NCI-H82 treated with DMSO at 0.1 percent for 48 hours (cell line): Measurements from ENCODE around the gene MYH1.

ENCODE experiments used
- DNase-seq: peaks from one replicate; lab custom pipeline; 2025; ENCODE audit not compliant: unreplicated experiment; lab: John Stamatoyannopoulos, UW

MYH1 gene

DNA sequence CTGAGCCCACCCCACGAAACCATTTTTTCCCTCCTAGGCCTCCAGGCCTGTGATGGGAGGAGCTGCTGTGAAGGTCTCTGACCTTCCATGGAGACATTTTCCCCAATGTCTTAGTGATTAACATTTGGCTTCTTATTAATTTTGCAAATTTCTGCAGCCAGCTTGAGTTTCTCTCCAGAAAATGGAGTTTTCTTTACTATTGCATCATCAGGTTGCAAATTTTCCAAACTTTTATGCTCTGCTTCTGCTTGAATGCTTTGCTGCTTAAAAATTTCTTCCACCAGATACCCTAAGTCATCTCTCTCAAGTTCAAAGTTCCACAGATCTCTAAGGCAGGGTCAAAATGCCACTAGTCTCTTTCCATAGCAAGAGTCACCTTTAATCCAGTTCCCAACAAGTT lies 36.1 kb downstream of the MYH1 start:
- no peak for DNase-seq

DNA sequence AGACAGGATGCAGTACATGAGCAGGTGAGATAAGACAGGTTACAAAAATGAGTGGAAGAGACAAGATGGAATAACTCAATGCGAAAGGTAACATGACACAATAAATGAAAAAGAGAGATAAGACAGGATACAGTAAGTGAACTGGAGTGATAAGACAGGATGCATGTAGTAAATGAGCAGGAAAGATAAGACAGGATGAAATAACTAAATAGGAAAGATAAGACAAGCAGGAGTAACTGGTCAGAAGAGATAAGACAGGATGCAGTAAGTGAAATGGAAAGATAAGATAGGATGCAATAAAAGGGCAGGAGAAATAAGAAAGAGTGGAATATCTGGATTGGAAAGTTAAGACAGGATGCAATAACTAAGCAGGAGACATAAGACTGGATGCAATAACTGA lies 40.6 kb downstream of the MYH1 start:
- no peak for DNase-seq

DNA sequence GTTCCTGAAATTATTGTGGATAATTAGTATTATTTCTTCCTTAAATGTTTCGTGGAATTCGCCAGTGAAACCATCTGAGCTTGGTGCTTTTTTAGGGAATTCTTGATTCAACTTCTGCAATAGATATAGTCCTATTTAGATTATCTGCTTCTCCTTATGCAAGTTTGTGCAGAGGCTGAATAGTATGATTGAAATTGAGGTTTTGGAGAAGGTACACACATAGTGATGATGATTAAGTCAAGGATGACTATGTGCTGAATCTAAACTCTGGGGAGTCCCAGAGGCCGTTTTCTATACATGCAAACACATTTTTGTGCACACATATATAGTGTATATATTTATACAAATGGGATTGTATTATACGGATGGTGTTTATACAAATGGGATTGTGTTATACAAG lies 43.8 kb downstream of the MYH1 start:
- no peak for DNase-seq

DNA sequence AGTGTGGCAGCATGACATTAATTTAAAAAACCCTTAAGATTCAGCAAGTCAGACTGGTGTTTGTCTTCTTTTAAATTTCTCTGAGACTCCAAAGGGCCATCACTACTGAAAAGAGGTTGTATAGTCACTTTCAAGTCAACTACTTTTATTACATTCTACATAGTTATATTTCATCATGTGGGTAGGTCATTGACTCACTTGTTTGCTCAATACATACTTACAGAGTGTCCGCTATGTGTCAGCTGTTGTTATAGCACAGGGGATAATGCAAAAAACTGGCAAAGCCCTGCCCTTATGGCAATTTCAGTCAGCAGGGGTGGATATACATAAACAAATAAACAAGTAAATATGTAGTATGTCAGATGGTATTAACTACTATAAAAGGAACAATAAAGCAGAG lies 46.5 kb downstream of the MYH1 start:
- DNase-seq: no peak

DNA sequence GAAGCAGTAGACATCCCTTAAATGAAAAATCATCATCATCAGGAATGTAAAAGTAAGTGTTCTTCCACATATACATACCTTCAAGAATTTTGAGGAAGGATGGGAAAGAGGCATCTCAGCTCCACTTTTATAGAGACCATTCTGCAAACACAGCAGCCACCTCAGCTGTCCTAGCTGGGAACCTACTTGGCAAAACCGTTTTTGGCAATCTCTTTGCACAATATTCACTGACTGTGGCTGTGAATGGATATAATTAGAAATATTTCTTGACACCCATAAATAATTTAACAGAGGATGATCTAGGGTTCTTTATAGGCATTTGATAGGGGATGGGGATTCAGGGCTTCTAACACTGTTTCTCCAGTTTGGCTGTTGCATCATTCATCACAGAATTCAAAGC lies 48.9 kb downstream of the MYH1 start, which contains the start of gene MYH4:
TSS of gene MYH4 (minus strand) at position 101 of the 400 bp plus-strand sequence. CDS start 2,814 bp downstream, outside the sequence.
- DNase-seq: no peak

DNA sequence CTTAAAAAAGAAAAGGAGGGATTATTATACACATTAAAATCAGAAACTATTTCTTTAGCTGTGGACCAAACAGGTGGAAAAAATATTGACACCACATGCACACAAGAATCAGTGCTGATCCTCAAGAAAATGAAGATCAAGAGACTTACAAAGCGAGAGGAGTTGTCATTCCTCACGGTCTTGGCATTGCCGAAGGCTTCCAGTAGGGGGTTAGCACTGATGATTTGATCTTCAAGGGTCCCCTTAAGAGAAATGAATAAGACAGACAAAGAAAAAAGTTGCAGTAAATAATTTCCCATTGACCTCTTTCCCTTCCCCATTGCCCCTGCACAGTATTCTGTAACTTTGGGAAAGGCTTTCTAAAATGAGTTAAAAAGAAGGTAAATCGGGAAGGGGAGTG lies 54.9 kb downstream of the MYH1 start:
- DNase-seq: no peak

DNA sequence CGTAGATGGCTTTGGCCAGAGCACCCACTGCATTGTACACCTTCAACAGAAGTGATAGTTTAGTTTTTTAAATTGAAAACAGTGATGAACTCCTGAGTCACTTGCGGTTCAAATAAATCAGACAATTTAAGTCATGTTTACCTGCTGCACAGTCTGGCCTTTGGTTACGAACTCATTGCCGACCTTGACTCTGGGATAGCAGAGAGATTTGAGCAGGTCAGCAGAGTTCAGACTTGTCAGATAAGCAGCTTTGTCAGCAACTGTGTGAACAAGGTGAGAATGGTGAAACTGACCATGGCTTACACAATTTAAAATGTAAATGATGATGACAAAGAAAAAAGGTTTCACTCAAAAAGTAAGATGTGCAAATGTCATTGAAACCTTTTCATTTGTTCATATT lies 58.3 kb downstream of the MYH1 start:
- DNase-seq: no peak

DNA sequence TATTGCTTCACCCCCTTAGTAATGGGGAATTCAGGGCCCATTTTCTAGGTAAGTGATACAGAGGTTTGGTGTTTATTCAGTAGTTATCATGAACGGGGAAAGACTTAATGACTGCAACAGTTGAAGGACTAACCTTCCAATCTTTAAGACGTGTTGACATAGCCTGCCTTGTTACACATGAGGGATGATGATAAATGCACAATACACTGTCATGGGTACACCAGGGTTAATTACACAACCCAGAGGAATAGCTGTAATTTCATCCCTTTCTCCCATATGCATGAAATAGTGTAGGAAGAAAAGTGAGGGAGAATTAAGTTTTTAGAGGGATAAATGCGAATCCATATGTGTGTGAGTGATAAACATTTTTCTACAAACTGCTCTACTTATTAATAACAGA lies 59.6 kb downstream of the MYH1 start:
- no peak for DNase-seq

DNA sequence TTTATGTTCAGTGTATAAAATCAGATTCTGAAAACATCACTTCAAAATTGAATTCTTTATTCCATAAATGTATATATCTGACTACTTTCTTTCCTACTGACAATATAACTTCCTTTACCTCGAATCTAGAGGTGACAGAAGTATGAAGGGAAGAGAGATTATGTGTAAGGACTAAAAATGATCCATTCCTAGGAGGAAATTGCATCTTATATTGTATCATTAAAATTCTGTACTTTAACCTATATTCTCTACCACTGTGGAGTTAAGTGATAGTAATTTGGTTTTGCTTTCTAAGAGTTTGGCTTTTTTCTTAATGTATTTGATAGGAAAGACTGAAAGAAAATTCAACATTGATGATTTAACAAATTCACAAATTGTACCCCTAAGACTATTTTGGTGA lies 60.4 kb downstream of the MYH1 start:
- no peak for DNase-seq

DNA sequence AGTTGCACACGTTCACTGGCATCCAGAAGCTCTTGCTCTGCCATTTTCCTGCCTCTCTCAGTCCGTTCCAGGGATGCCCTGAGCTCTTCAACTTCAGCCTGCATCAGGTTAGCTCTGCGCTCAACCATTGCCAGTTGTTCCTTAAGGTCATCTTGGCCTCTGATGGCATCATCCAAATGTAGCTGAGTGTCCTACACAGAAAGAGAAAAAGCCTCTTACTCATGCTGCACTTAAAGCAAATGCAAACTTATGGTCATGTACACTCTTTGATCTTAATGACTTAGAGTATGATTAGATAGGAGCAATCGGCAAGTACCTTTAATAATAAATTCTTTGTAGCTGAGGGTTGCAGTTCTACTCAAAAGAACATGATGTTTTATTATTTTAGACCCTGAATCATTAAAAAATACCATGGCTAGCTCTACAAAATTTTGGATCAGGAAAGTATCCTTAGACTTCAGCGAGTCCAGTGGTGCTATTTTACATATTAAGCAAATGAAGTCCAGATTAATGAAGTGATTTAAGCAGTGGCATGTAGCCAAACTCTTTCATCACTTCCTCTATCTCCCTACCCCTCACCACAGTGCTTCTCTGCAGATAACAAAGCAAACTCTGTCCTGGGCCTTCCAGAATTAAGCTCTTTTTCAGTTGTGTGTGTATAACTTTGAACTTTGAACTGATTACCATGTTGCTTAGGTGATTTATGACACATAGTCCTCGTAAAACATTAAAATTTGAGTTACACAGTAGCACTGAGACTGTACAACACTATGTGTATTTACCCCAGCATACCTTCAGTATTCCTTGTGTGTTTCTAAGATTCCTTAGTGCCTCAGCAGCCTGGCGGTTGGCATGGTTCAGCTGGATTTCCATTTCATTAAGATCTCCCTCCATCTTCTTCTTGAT lies 71.1 kb downstream of the MYH1 start:
- DNase-seq: no peak
